HS-27A (cell line): ENCODE data around the gene IFNK.

Experiments used
- DNase-seq: peaks from one replicate; pipeline ENCODE4 v3.0.0-alpha.2; 2012; ENCODE audit warnings: low read depth, missing footprints

IFNK gene

DNA sequence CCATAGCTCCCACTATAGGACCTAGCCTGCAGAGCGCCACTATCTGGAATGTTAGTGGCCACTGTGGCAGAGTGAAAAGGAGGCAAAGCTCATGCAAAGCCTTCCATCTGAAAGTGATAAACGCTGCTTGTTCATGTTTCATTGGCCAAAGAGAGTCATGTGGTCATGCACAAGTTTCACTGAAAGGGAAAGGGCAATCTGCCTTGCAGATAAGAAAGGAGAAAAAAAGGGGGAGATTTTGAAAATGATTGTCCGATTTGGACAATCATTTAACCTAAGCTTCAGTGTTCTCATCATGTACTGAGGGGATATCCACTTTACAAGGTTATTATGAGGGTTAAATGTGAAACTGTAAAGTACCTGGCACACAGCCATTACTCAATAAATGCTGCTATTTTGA lies 14.6 kb downstream of the IFNK start:
- no peak for DNase-seq

DNA sequence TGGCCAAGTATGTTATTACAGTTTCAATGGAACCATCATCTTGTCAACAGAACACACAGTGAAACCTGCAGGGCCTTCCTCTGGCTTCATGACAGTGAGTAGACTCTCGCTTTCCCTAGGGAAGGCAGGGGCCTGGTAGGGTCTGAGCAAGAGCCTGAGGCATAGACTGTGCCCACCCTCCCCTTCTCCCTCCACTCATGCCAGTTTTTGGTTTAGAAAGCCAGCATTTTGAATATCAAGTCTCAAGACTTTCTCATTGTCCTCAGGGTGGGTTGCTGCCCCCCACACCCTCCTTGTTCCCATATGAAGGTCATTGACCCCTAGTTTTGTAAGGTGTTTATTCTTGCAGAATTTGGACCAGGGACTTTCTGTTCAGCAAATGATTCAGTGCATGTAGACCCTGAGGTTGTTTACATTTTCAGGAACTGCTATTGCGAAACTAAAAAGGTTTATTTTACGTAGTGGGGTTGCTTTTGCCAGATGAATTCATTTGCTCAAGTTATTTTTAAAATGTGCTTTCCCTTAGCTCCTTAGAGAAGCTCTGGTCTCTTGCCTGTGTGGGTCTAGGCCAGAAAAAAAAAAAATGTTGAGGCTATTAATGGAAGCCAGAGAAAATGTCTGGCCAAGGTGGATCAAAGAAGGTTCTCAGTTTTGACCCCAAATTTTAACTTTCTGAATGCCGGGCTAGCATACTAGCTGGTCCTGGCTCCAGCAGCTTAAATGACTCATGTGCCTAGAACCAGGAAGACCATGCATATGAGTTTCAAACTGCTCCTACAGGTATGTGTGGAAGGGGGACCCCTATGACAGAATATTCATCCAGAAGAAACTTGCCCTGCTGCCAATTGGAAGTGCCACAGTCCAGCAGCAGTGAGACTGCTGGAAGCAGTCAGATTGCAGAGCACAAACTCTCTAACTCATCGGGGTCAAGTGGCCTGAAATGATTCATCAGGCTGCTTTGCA lies 15.7 kb downstream of the IFNK start:
- no peak for DNase-seq

DNA sequence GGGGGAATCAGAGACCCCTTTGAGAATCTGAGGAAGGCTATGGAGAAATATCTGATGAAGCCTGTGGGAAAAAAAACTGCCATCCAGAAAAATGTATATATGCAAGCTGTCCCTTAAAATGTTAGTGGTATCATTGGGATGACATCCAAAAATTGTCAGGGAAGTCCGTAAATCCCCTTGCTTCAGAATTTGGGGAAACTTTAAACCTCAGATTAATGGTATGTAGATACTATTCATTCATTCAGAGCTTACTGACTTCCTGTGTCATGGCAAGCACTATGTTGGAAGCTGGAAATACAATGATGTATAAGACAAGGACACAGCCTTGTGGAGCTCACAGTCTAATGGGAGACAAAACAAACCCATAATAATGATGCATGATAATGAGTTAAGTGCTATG lies 16.4 kb downstream of the IFNK start:
- DNase-seq, result no peak

DNA sequence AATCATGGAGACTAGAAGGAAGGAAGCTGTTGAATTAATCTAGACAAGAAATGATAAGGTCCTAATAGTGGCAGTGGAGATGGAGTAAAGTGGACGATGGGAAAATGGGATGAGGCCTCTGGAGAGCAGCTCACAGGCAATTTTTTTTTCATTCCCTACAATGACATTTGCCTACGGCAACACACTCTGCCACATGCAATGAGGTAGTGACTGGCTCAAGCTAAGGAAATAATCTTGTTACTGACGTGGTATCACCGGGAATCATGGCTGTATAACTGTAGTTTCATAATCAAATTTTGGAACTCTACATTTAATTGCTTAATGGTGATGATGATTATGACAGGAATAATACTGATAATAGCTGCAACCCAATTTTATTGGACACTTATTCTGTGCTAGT lies 17.6 kb downstream of the IFNK start:
- no peak for DNase-seq

DNA sequence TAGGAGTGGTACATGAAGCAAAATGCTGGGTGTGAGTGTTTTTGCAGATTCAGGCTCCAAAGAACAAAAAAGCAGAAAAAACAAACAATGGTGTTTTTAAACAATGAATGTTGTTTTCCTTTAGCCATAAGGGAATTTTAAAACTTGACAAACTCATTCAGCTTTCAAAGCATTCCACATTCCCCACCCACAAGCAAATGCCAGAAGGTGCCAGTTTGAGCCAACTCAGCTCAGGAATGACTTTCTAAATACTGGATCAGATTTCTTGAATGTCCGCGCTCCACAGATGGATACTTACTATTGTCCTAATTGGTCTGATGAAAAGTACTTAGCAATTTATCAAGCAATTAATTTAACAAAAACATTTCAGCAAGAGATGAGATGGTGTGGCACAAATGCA lies 18.4 kb downstream of the IFNK start:
- no peak for DNase-seq

DNA sequence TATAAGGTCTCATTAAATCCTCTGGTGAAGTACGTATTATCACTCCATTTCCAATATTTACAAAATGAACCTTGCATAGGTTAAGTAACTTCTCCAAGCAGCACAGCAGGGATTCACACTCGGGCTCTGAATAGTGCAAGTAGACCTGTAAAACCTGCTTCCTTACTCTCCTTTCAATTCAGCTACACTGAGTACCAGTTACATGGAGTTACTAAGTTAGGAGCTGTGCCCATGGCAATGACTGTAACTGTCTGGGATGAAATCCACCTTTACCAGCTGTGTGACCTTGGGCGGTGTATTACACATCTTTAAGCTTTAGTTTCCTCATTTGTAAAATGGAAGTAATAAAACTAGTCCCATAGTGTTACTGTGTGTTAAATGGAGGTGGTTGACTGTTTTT lies 21.4 kb downstream of the IFNK start:
- DNase-seq, result no peak

DNA sequence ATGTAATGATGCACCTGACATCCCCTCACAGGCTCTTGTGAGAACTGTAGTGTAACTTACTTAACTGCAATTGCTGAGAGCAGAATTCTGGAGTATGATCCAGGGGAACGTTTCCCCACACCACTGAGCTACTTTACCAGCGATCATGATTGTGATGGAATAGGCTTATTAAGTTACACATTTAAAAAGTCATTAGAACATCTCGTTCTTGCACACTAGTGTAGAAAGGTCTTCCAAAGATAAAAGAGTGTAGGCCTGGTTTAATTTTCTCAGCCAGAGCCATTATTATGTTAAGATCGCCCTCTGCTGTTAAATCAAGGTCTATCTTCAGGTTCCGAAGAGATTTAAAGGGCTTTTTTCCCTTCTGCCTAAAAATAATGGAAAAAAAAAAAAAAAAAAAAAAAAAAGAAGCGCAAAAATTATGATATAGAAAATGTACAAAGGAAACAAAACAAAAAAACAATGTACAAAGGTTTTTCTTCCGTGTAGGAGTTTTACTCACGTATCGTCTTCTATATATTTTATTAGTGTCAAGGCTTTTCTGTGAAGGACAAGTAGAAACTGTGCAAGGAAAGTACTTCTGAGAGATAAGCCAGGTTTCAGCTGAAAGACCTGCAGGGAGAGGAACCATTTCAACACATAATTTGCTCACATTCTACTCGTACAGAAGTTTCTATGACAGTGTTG lies 24.1 kb downstream of the IFNK start:
- no peak for DNase-seq

DNA sequence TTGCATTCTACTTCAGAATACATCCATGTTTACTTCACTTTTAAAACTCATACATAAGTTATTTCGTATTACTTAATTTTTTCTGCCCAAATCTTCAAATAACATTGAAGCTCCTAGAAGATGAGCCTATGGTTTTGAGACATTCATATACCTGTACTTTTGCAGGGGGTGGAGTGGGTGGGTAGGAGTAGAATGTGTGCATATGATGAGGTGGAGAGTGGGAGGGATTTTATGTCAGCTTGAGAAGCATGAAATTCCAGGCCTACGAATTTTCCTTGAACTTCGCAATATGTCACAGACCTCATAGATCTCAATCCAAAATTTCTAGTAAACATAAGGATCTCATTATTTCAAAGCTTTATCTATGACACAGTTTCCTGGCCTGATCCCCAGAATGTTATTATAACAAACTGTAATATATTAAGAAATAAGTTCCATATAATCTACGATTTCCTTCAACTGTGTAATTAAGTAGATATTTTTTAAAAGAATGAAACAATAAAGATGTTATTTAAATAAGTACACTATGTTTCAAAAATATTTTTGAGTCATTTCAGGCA lies 25.2 kb downstream of the IFNK start:
- DNase-seq, result no peak

DNA sequence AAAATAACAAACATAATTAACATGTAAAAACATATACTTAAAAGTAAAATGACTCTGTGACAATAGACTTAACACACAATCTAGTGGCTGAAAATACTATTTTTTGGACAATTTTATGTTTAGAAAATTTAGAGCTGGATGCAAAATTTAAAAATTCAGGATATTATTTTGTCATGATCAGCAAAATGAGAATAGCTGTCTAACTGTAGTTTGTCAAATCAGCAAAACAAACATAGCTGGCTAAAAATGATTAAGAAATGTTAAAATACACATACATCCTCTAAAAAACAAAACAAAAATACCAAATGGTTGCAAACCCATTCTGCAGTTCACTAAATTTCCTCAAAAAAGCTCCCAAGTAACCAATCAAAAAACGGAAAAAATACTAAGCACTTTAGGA lies 30.6 kb downstream of the IFNK start:
- DNase-seq, result no peak

DNA sequence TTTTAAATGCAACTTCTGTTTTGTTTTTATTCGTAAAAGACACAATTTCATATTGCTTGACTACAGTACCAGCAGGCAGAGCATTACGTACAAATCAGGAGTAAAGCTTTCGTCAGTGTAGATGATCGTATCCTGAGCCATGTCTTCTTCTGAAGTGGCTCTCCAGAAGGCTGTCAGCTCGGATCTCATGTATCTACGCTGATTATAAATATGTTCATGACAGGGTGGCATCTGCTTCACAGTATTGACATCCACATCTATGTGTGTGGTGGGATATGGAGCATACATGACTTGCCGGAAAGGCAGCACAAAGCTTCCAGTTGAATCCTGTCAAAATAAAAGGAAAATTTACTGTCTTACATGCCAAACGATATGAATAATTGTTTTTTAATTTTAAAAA lies 32.4 kb downstream of the IFNK start:
- no peak for DNase-seq

DNA sequence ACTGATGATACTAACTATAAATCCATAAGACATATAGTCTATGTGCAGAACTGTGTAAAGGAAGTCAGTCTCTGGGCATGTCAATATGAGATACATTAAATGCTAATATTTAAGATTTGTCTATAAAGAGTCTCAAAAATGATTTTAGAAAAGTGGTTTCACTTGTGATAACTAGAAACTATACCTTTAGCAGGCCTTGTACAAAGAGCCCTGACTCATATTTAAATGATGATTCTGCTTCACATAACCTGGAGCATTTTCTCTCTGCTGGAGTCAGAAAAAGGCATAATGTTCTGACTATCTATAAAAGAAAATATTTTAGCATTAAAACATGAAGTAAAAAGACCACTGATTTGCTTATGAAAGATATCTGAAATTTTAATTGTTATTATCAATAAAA lies 34.2 kb downstream of the IFNK start:
- no peak for DNase-seq

DNA sequence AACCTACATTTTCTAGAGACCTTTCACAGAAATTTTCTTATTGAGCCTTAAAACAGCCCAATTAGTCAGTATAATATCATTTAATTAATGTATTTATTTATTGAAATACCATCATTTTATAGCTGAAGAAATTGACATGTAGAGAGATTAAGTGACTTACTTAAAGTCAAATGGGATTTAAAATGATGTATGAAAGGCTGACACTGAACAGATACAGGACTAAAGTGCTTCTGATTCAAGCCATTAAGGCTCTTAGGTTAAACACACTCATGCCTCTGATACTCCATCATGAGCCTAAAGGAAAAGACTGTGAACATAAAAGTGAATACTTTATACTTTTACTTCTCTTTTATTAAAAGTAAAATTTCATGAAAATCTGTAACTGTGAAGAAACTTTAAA lies 36.4 kb downstream of the IFNK start:
- DNase-seq, result no peak

DNA sequence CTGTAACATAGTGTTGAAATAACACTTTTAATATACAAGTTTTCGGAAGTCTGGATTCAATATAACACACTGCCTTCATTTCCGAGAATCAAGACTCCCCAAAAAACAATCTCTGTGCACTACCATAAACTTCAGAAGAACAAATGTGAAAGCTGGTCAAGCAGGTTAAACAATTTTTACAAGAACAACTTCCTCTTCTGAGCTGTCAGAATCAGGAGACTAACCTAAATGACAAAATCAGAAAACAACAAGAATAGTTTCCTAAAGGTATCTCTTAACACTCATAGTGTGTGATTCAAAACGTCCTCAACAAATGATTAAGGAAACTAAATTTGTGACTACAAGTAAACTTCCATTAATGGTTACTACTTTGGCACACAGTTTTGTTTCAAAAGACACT lies 37.6 kb downstream of the IFNK start:
- no peak for DNase-seq

DNA sequence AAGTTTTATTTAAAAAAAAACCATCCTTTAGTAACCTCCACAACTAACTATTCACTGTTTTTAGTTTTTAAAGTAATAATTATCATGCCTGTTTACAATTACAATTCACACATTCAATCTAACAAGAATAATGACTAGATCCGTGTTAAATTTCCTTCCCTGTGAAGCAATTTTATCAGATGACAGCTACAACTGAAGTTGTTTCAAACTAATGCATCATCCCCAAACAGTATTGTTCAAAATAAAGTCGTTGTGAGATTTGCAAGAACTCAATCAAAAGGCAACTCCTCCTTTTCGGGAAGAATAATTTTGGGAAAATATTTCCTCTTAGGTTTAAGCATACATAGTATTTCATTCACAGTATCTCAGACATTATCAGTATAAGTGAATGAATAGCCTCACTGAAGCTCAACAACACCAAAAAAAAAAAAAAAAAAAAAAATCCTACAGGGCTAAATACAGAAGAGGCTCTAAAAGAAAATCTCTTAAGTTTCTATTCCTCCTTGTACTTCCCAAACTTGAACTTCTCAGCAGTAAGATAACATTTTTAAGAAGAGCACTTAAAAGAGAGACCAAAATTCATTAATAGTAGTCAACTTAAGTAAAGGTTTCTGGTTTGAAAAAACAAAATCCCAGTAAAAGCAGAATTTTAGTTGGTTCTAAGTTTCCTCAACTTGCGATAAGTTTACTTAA lies 39.8 kb downstream of the IFNK start:
- DNase-seq, result no peak

DNA sequence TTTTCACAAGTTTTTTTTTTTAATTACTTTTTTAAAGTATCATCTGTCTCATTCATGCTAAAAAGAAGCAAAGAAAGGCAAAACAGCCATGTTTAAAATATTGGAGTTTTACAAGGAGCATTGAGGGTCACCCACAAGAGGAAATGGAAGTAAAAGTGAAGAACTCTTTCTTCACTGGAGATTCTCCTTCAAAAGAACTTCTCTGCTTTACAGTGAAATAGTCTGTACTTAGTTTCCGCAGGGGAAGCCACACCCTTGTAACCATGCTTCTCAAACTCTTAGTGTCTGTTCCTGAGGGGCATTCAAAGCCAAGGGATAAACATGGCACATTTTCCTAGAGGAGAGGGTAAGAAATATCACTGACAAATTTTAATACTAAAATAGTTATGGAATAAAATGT lies 40.6 kb downstream of the IFNK start:
- DNase-seq, result no peak

DNA sequence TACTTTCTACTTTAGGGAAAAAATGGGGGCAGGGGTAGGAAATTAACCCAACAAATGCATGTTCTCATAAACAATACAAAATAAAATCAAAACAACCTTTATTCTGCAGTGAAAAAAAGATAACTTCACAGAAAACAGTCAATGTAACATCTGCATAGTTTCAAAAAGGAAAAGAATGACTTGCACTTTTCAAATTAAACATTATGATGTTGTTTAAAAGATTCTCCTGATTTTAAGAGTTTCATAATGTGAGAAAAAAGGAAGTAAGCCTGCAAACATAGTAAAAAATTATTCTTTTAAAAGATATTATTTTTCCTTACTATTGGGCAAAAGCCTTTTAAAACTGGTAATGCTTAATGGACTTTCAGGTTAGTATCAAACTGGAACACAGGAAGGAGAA lies 41.6 kb downstream of the IFNK start:
- DNase-seq, result no peak

DNA sequence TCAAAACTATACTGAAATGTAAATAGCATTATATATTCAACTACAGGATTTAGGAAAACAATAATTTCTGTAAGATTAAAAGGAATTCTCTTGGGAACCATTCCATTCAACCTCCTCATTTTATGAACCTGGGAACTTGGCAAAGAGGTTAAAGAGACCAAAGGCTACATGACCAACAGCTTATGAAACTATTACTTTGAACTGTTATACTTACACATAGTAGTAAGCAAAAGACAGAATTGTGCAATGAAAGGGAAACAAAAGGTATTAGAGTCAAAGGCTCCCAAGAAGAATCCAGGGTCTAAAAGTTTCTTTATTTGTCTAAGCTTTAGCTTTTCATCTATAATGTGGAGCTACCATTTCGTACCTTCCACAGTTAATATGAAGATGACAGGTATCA lies 42.0 kb downstream of the IFNK start:
- no peak for DNase-seq

DNA sequence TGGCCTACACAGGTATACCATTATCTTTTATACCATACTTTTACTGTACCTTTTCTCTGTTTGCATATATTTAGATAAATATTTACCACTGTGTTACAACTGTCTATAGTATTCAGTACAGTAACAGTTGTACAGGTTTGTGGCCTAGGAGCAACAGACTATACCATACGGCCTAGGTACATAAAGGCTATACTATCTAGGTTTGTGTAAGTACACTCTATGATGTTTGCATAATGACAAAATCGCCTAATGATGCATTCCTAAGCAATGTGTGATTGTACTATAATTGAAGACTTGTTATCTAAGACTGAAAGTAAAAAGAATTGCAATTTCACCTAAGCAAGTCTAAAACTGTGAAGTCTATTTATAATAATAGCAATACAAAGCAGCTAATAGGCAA lies 45.3 kb downstream of the IFNK start:
- DNase-seq, result no peak

DNA sequence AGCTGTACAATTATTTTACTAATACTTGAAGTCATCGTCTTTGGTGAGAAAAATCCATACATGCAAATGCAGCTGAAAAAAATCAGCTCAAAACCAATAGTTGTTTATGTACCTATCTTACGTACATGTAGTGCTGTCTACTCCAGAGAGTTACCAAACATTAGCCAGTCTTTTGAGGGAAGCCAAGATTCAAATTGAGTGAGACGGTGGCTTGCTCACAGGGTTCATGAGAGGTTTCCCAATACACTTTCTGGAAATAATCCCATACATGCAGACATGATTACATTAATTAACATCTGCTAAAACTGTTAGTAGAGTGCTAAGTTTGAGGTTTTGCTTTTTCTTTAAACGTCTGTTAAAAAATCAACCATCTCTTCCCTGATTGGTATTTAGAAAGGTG lies 46.9 kb downstream of the IFNK start:
- no peak for DNase-seq

DNA sequence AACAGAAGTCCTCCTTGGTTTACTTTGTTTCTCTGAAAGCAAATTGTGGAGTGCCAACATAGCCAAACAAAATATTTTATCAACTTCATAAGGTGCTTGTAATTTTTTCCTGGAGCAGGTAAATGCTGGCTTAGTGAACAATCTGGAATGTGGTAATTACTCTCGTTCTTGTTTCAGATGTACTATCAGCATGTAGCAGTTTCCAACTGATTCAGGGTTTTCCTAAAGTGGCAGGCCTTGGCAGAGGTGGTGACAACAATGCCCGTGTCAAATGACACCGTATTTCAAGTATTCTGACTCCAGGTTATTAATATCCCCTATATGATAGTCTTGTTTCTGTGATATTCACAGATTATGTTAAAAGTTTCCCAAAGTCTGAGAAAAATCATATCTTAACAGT lies 48.0 kb downstream of the IFNK start:
- no peak for DNase-seq

DNA sequence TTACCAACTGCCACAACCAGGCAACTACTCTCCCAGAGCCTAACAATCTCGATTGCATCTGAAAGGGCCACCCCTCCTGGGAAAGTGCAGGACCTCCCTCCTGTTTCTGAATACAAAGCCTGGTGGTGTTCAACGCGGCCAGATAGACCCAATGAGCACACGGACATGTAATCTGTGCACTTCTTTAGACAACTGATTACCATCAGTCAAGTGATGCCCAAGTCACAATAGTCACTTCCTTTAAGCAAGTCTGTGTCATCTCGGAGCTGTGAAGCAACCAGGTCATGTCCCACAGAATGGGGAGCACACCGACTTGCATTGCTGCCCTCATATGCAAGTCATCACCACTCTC lies 48.5 kb downstream of the IFNK start:
- peak; percentile 2 for DNase-seq

DNA sequence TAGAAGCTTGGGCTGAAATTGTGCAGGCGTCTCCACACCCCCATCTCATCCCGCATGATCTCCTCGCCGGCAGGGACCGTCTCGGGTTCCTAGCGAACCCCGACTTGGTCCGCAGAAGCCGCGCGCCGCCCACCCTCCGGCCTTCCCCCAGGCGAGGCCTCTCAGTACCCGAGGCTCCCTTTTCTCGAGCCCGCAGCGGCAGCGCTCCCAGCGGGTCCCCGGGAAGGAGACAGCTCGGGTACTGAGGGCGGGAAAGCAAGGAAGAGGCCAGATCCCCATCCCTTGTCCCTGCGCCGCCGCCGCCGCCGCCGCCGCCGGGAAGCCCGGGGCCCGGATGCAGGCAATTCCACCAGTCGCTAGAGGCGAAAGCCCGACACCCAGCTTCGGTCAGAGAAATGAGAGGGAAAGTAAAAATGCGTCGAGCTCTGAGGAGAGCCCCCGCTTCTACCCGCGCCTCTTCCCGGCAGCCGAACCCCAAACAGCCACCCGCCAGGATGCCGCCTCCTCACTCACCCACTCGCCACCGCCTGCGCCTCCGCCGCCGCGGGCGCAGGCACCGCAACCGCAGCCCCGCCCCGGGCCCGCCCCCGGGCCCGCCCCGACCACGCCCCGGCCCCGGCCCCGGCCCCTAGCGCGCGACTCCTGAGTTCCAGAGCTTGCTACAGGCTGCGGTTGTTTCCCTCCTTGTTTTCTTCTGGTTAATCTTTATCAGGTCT lies 49.0 kb downstream of the IFNK start, which contains the start of gene C9orf72:
Gene C9orf72, minus strand, starts transcription at position 564 of the 716 bp plus-strand sequence. CDS start 6,361 bp downstream, outside the sequence.
- DNase-seq, result no peak
